HepG2 (cell line): ENCODE measurements around the gene TOB1. TPM values are rescaled to one million over a fixed set of nuclear protein-coding genes. Genes with fewer than 3 reads are reported as not detected.

Experiments used
- GABPA ChIP-seq, 2 experiments: IDR thresholded peaks; 2 replicates each; pipeline ENCODE4 v1.6.1; 2011 to 2016; ENCODE audit warnings: low read depth in 2 of 2, low read length in 1 of 2, missing biosample characterization in 1 of 2, missing genetic modification characterization in 1 of 2
- NR2C2 ChIP-seq: sonication (generic); formaldehyde crosslinking; IDR thresholded peaks from 2 replicates; pipeline ENCODE4 v1.4.0; 2020; ENCODE audit warnings: missing genetic modification reagents, mild to moderate bottlenecking, moderate library complexity, borderline replicate concordance
- SALL1 ChIP-seq: sonication (generic); formaldehyde crosslinking; IDR thresholded peaks from 2 replicates; pipeline ENCODE4 v1.8.0; 2022; ENCODE audit warnings: mild to moderate bottlenecking, missing genetic modification reagents
- TEAD3 ChIP-seq: optimal IDR thresholded peaks from 2 replicates; pipeline ENCODE3; 2016; ENCODE audit warnings: borderline replicate concordance
- TRIM24 ChIP-seq: sonication (generic); formaldehyde crosslinking; IDR thresholded peaks from 2 replicates; pipeline ENCODE4 v1.8.0; 2022; ENCODE audit warnings: mild to moderate bottlenecking, missing genetic modification reagents
- ZNF225 ChIP-seq: sonication (generic); formaldehyde crosslinking; IDR thresholded peaks from 2 replicates; pipeline ENCODE4 v1.4.0; 2020; ENCODE audit warnings: mild to moderate bottlenecking, missing genetic modification reagents
- ZNF720 ChIP-seq: sonication (generic); formaldehyde crosslinking; IDR thresholded peaks from 2 replicates; pipeline ENCODE4 v1.4.0; 2020; ENCODE audit warnings: missing genetic modification reagents
- ZNF724P ChIP-seq: sonication (generic); formaldehyde crosslinking; IDR thresholded peaks from 2 replicates; pipeline ENCODE4 v1.8.0; 2022; ENCODE audit warnings: missing genetic modification reagents, borderline replicate concordance
- polyA plus RNA-seq, 8 experiments: library from polyadenylated mRNA; depleted of rRNA in 3 of 8; stranded (reverse) in 7 of 8; unstranded in 1 of 8; fragments of >200 nt; fragmentation: Illumina TruSeq in 4 of 8; extraction: Trizol in 4 of 8; gene quantifications; 2 replicates each; pipeline versions ENCODE4 v1.2.1 to v1.2.3, GENCODE V29; 2011 to 2016; ENCODE audit warnings: low read depth in 4 of 8, missing spikeins in 1 of 8, mixed read lengths in 1 of 8; ENCODE audit not compliant: insufficient read depth in 1 of 8
- total RNA-seq, 5 experiments: library from RNA; depleted of rRNA; stranded (reverse); fragments of >200 nt; fragmentation: Illumina TruSeq; extraction: Trizol; gene quantifications; 2 replicates each; pipeline ENCODE4 v1.2.3, GENCODE V29; 2016; ENCODE audit warnings: low read depth in 1 of 5
- TF ChIP-seq, protein P1 (sequence below): sonication (generic); formaldehyde crosslinking; IDR thresholded peaks from 2 replicates; pipeline ENCODE4 v1.4.0; 2020; ENCODE audit warnings: missing genetic modification reagents
- TF ChIP-seq, protein P2 (sequence below): sonication (generic); formaldehyde crosslinking; IDR thresholded peaks from 2 replicates; pipeline ENCODE4 v1.5.0; 2020; ENCODE audit warnings: missing genetic modification reagents
- TF ChIP-seq, protein P3 (sequence below): sonication (generic); formaldehyde crosslinking; IDR thresholded peaks from 2 replicates; pipeline ENCODE4 v1.5.0; 2020; ENCODE audit warnings: missing genetic modification reagents
- TF ChIP-seq, protein P4 (sequence below): sonication (generic); IDR thresholded peaks from 2 replicates; pipeline ENCODE4 v1.6.1; 2016; ENCODE audit warnings: low read depth, borderline replicate concordance

The TOB1 gene
- total and polyA plus RNA-seq, 2 of the 13 experiments (the other 11 are each of a cell fraction or from before 2014, with no cell fraction given): 21.9 to 57.7 TPM

DNA sequence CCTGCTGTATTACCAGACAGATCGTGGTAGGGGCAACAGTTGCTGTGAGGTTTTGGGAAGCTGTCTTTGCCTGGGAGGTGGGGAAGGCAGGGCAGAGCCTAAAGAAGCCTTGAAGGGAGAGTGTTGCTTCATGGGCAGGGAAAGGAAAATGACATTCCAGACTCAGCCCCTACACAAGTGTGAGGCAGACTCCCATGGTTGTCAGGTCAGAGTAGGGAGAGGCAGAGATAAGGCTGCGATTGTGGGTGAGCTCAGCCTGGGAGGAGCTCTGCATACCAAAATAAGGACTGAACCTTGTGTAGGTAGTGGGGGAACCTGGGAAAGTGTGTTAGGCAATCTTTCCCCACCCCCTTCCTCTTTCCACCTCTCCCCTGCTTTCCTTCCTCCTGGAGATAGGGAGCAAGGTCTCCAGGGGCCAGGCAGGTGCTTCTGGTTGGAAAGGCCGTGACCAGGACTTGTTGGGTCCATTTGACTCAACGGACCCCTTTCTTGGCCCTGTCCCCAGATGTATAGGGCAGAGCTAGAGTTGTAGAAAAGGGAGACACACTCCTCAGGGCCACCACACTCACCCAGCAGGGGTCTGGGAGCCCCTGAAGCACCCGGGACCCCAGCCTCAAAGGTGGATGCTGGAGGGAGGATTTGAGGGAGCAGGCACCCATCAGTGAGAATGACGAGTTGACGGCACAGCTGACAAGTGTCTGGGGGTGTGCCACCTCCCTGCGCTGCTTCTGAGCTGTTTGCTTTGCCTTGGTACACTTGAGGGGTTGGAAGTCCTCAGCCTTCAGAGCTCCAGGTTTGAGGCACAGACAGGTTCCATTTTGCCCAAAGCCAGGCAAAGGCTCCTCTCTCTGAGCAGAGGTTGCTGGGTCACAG, 18.5 kb upstream of the TOB1 start (continued):
- TF ChIP-seq TEAD3 (CRISPR knock-in tag) (peak; percentile 94), SALL1 (CRISPR knock-in tag) (peak; percentile 88), ZNF225 (no peak), ZNF724P (CRISPR knock-in tag) (no peak), GABPA (IDR thresholded peaks at IDR 0.05; ENCODE audit: low read depth, low read length) (no peak), GABPA (CRISPR knock-in tag; IDR thresholded peaks at IDR 0.05; ENCODE audit: low read depth) (no peak), ZNF720 (CRISPR knock-in tag) (no peak), NR2C2 (CRISPR knock-in tag) (no peak), TRIM24 (CRISPR knock-in tag) (0 out of 2 replicates have a peak, but pooled peaks have one; percentile 8)
- TF ChIP-seq, protein P1, sequence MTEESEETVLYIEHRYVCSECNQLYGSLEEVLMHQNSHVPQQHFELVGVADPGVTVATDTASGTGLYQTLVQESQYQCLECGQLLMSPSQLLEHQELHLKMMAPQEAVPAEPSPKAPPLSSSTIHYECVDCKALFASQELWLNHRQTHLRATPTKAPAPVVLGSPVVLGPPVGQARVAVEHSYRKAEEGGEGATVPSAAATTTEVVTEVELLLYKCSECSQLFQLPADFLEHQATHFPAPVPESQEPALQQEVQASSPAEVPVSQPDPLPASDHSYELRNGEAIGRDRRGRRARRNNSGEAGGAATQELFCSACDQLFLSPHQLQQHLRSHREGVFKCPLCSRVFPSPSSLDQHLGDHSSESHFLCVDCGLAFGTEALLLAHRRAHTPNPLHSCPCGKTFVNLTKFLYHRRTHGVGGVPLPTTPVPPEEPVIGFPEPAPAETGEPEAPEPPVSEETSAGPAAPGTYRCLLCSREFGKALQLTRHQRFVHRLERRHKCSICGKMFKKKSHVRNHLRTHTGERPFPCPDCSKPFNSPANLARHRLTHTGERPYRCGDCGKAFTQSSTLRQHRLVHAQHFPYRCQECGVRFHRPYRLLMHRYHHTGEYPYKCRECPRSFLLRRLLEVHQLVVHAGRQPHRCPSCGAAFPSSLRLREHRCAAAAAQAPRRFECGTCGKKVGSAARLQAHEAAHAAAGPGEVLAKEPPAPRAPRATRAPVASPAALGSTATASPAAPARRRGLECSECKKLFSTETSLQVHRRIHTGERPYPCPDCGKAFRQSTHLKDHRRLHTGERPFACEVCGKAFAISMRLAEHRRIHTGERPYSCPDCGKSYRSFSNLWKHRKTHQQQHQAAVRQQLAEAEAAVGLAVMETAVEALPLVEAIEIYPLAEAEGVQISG (CRISPR knock-in tag): no peak; the same call in 1 of the 2 replicates
- TF ChIP-seq, protein P2, sequence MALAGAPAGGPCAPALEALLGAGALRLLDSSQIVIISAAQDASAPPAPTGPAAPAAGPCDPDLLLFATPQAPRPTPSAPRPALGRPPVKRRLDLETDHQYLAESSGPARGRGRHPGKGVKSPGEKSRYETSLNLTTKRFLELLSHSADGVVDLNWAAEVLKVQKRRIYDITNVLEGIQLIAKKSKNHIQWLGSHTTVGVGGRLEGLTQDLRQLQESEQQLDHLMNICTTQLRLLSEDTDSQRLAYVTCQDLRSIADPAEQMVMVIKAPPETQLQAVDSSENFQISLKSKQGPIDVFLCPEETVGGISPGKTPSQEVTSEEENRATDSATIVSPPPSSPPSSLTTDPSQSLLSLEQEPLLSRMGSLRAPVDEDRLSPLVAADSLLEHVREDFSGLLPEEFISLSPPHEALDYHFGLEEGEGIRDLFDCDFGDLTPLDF: no peak
- TF ChIP-seq, protein P3, sequence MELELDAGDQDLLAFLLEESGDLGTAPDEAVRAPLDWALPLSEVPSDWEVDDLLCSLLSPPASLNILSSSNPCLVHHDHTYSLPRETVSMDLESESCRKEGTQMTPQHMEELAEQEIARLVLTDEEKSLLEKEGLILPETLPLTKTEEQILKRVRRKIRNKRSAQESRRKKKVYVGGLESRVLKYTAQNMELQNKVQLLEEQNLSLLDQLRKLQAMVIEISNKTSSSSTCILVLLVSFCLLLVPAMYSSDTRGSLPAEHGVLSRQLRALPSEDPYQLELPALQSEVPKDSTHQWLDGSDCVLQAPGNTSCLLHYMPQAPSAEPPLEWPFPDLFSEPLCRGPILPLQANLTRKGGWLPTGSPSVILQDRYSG (CRISPR knock-in tag): no peak
- TF ChIP-seq, protein P4, sequence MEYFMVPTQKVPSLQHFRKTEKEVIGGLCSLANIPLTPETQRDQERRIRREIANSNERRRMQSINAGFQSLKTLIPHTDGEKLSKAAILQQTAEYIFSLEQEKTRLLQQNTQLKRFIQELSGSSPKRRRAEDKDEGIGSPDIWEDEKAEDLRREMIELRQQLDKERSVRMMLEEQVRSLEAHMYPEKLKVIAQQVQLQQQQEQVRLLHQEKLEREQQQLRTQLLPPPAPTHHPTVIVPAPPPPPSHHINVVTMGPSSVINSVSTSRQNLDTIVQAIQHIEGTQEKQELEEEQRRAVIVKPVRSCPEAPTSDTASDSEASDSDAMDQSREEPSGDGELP: no peak
